WI38 (cell line): Measurements from ENCODE around the gene OSBPL2.

ENCODE experiments used
- H3K4me3 ChIP-seq: 2 replicates; pipeline ENCODE4 v1.5.1; 2011; ENCODE audit warnings: low read depth, mild to moderate bottlenecking, control low read depth, low read length
- CTCF ChIP-seq: IDR thresholded peaks from 2 replicates; pipeline ENCODE4 v1.5.1; 2012; ENCODE audit warnings: low read depth, mild to moderate bottlenecking, control low read depth, low read length

OSBPL2 gene

GRCh38 chr20:62217913-62218773, 20.2 kb upstream of the OSBPL2 start:
- no peak overlapping the region for H3K4me3 ChIP-seq
- no peak for TF ChIP-seq CTCF

GRCh38 chr20:62219101-62219991, 19.0 kb upstream of the OSBPL2 start:
- no peak overlapping the region for H3K4me3 ChIP-seq
- TF ChIP-seq CTCF = no peak

- no peak within 1 kb of the TSS for H3K4me3 ChIP-seq
- TF ChIP-seq CTCF = no peak
These were observed 18.2 kb upstream of the OSBPL2 start, which contains the start of gene HRH3 for GRCh38 chr20:62219992-62220665. TSS of gene HRH3 (minus strand) at chr20:62220278. CDS start at chr20:62219970, 308 bp downstream.

- TF ChIP-seq CTCF = no peak
- H3K4me3 ChIP-seq = no peak overlapping the region
These were observed 17.4 kb upstream of the OSBPL2 start for GRCh38 chr20:62220666-62221568.

GRCh38 chr20:62222266-62222850, 16.0 kb upstream of the OSBPL2 start:
- no peak overlapping the region for H3K4me3 ChIP-seq
- no peak for TF ChIP-seq CTCF

GRCh38 chr20:62222972-62223371, 15.3 kb upstream of the OSBPL2 start:
- no peak for TF ChIP-seq CTCF
- H3K4me3 ChIP-seq = no peak overlapping the region
